ENCODE results near the gene LMNB1.

Gene LMNB1

DNA sequence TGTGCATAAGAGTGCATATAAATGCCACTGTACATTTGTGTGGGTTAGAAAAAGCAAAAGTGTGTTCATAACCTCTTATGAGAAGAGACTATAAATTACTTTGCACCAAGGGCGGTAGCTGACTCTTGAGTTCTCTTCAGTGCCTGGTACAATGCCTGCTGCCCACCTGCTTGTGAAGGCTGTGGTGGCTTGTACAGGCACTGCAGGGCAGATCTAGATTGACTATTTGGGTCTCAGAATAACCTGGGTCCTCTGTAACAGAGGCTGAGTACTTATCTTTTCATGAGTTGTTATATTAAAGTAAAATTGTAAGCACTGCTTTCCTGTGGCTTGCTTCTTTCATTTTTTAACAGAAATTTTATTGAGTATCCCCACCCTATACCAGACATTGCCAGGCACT lies 22.8 kb downstream of the LMNB1 start:
- no peak overlapping the region for H3K4me3 ChIP-seq (replicated peaks; ENCODE audit: insufficient read depth, low read length)
- TF ChIP-seq GABPA (IDR thresholded peaks at IDR 0.05; ENCODE audit: low read depth) (no peak), CTCF (IDR thresholded peaks at IDR 0.05; ENCODE audit: insufficient read depth, low read length) (no peak), POLR2AphosphoS5 (IDR thresholded peaks at IDR 0.05; ENCODE audit: low read depth) (no peak), SPI1 (IDR thresholded peaks at IDR 0.05; ENCODE audit: borderline replicate concordance, low read depth) (no peak), REST (IDR thresholded peaks at IDR 0.05; ENCODE audit: insufficient replicate concordance, low read depth) (no peak)
- no peak overlapping the region for H3K27ac ChIP-seq (replicated peaks)
- no peak for DNase-seq (ENCODE audit: low read depth in 1 of 2, low spot score in 1 of 2)
- H3K27me3 ChIP-seq (ENCODE audit: insufficient read depth, poor library complexity, severe bottlenecking) = no peaks in the 10 kb centered on the region

- H3K27me3 ChIP-seq (ENCODE audit: insufficient read depth, poor library complexity, severe bottlenecking) = no peaks in the 10 kb centered on the region
- no peak overlapping the region for H3K4me3 ChIP-seq (replicated peaks; ENCODE audit: insufficient read depth, low read length)
- no peak for DNase-seq (ENCODE audit: low read depth in 1 of 2, low spot score in 1 of 2)
- no peak for TF ChIP-seq POLR2AphosphoS5 (IDR thresholded peaks at IDR 0.05; ENCODE audit: low read depth)
- TF ChIP-seq SPI1 (IDR thresholded peaks at IDR 0.05; ENCODE audit: borderline replicate concordance, low read depth) = no peak
- TF ChIP-seq GABPA (IDR thresholded peaks at IDR 0.05; ENCODE audit: low read depth) = no peak
- TF ChIP-seq CTCF (IDR thresholded peaks at IDR 0.05; ENCODE audit: insufficient read depth, low read length) = no peak
- no peak for TF ChIP-seq REST (IDR thresholded peaks at IDR 0.05; ENCODE audit: insufficient replicate concordance, low read depth)
- H3K27ac ChIP-seq (replicated peaks) = no peak overlapping the region
Observed at GRCh38 chr5:126801174-126801991, 24.4 kb downstream of the LMNB1 start.

DNA sequence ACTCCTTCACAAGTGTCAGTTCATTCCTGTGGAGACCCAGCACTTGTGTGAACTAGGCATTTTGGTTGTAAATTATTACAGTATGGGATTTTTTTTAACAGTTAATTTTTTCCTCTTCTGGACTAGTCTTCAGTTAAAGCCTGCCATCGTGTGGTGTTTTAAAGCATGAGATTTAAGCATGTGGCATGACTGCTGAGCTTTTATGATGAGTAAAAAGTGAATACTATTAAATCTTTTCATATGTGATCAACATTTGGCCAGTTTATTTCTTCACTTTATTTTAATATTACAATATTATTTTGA lies 25.0 kb downstream of the LMNB1 start:
- no peaks in the 10 kb centered on the region for H3K27me3 ChIP-seq (ENCODE audit: insufficient read depth, poor library complexity, severe bottlenecking)
- DNase-seq (ENCODE audit: low read depth in 1 of 2, low spot score in 1 of 2) = no peak
- no peak for TF ChIP-seq SPI1 (IDR thresholded peaks at IDR 0.05; ENCODE audit: borderline replicate concordance, low read depth)
- no peak for TF ChIP-seq REST (IDR thresholded peaks at IDR 0.05; ENCODE audit: insufficient replicate concordance, low read depth)
- TF ChIP-seq GABPA (IDR thresholded peaks at IDR 0.05; ENCODE audit: low read depth) = no peak
- no peak for TF ChIP-seq CTCF (IDR thresholded peaks at IDR 0.05; ENCODE audit: insufficient read depth, low read length)
- TF ChIP-seq POLR2AphosphoS5 (IDR thresholded peaks at IDR 0.05; ENCODE audit: low read depth) = no peak
- H3K27ac ChIP-seq (replicated peaks) = no peak overlapping the region
- no peak overlapping the region for H3K4me3 ChIP-seq (replicated peaks; ENCODE audit: insufficient read depth, low read length)
